MM.1S (cell line): ENCODE results near the gene RPN2.

Source experiments
- DNase-seq: peaks from one replicate; pipeline ENCODE4 v3.0.0-alpha.2; 2015
- H2AFZ ChIP-seq: fragments of 300-600 bp; sonication (generic); 2 replicates; pipeline ENCODE4 v1.6.0; 2016; ENCODE audit warnings: antibody characterized with exemption, low read length
- H3F3A ChIP-seq: fragments of 300-600 bp; sonication (generic); 2 replicates; pipeline ENCODE4 v1.6.1; 2016; ENCODE audit warnings: mild to moderate bottlenecking, antibody characterized with exemption, low read length, moderate library complexity, mixed read lengths; ENCODE audit not compliant: insufficient read depth
- H3K27ac ChIP-seq: fragments of 300-600 bp; sonication (generic); 2 replicates; pipeline ENCODE4 v1.5.1; 2016; ENCODE audit warnings: mild to moderate bottlenecking, low read length
- H3K27me3 ChIP-seq: fragments of 300-600 bp; sonication (generic); replicated peaks from 2 replicates; pipeline ENCODE4 v1.6.0; 2016; ENCODE audit warnings: low read length; ENCODE audit not compliant: insufficient read depth
- H3K36me3 ChIP-seq: fragments of 300-600 bp; sonication (generic); replicated peaks from 2 replicates; pipeline ENCODE4 v1.6.1; 2016; ENCODE audit warnings: mild to moderate bottlenecking, low read length, mixed read lengths; ENCODE audit not compliant: insufficient read depth
- H3K4me1 ChIP-seq: fragments of 300-600 bp; sonication (generic); 2 replicates; pipeline ENCODE4 v1.6.1; 2016; ENCODE audit warnings: low read length, mixed read lengths
- H3K4me2 ChIP-seq: fragments of 300-600 bp; sonication (generic); 2 replicates; pipeline ENCODE4 v1.6.0; 2016; ENCODE audit warnings: low read depth, low read length
- H3K4me3 ChIP-seq: fragments of 300-600 bp; sonication (generic); 2 replicates; pipeline ENCODE4 v1.5.1; 2016; ENCODE audit warnings: low read length, mixed read lengths
- H3K79me2 ChIP-seq: fragments of 300-600 bp; sonication (generic); 2 replicates; pipeline ENCODE4 v1.6.1; 2016; ENCODE audit warnings: mixed run types, low read length, mixed read lengths
- H3K9ac ChIP-seq: fragments of 300-600 bp; sonication (generic); 2 replicates; pipeline ENCODE4 v1.6.1; 2016; ENCODE audit warnings: low read length, mixed read lengths
- H3K9me2 ChIP-seq: fragments of 300-600 bp; sonication (generic); replicated peaks from 2 replicates; pipeline ENCODE4 v1.6.1; 2016; ENCODE audit warnings: mild to moderate bottlenecking, low read length, mixed read lengths; ENCODE audit not compliant: insufficient read depth
- H3K9me3 ChIP-seq: fragments of 300-600 bp; sonication (generic); replicated peaks from 2 replicates; pipeline ENCODE4 v1.6.1; 2016; ENCODE audit warnings: mild to moderate bottlenecking, low read length, mixed read lengths; ENCODE audit not compliant: insufficient read depth
- H4K20me1 ChIP-seq: fragments of 300-600 bp; sonication (generic); 2 replicates; pipeline ENCODE4 v1.6.1; 2016; ENCODE audit warnings: mild to moderate bottlenecking, low read length, moderate library complexity, mixed read lengths; ENCODE audit not compliant: insufficient read depth
- EZH2 ChIP-seq: fragments of 300-600 bp; sonication (generic); optimal IDR thresholded peaks from 2 replicates; pipeline ENCODE3; 2017; ENCODE audit warnings: low read depth, mild to moderate bottlenecking, antibody characterized with exemption, low read length, mixed read lengths
- EZH2phosphoT487 ChIP-seq: fragments of 300-600 bp; sonication (generic); IDR thresholded peaks from 2 replicates; pipeline ENCODE4 v1.6.1; 2018; ENCODE audit warnings: antibody characterized with exemption, low read length
- TF ChIP-seq, protein P1 (sequence below): fragments of 300-600 bp; sonication (generic); IDR thresholded peaks from 2 replicates; pipeline ENCODE4 v1.5.1; 2016; ENCODE audit warnings: antibody characterized with exemption, low read length, mixed read lengths

RPN2 gene

DNA sequence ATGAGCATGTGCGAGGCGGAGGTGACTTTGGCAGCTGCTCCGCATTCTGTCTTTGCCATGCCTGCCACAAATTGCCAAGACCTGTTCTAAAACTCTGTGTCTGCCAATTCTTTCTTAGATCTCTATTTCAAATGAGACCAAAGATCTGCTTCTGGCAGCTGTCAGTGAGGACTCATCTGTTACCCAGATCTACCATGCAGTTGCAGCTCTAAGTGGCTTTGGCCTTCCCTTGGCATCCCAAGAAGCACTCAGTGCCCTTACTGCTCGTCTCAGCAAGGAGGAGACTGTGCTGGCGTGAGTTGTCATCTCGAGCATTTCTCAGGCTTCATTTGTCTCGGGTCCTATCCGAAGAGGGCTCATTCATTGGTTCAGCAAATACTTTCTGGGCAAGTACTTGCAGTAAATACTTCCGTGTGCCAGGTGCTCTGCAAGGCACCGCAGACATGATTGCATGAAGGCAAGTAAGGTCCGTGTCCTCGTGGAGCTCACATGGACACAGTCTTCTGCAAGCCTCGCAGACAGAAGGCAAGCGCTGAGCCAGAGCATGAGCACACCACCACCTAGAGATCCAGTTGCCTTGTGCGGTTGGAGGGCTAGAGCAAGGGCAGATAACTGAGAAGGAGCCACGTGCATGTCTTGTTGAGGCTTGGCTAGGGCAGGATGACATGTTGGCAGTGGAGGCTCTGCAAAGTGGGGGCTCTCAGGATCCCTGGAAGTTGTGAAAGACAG lies 20.0 kb downstream of the RPN2 start:
- H3K79me2 ChIP-seq: peaks cover 97% of the 10 kb centered on the region
- H2AFZ ChIP-seq: no peak overlapping the region
- peaks cover 17% of the 10 kb centered on the region for H3K36me3 ChIP-seq
- DNase-seq: no peak
- H3K27me3 ChIP-seq: no peaks in the 10 kb centered on the region
- H3K4me1 ChIP-seq: no peaks in the 10 kb centered on the region
- H3K9ac ChIP-seq: no peak overlapping the region
- H3K27ac ChIP-seq: no peak overlapping the region
- TF ChIP-seq EZH2phosphoT487: no peak
- TF ChIP-seq EZH2: no peak
- TF ChIP-seq, protein P1, sequence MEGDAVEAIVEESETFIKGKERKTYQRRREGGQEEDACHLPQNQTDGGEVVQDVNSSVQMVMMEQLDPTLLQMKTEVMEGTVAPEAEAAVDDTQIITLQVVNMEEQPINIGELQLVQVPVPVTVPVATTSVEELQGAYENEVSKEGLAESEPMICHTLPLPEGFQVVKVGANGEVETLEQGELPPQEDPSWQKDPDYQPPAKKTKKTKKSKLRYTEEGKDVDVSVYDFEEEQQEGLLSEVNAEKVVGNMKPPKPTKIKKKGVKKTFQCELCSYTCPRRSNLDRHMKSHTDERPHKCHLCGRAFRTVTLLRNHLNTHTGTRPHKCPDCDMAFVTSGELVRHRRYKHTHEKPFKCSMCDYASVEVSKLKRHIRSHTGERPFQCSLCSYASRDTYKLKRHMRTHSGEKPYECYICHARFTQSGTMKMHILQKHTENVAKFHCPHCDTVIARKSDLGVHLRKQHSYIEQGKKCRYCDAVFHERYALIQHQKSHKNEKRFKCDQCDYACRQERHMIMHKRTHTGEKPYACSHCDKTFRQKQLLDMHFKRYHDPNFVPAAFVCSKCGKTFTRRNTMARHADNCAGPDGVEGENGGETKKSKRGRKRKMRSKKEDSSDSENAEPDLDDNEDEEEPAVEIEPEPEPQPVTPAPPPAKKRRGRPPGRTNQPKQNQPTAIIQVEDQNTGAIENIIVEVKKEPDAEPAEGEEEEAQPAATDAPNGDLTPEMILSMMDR: no peak
- no peak overlapping the region for H3K4me2 ChIP-seq
- H3K9me3 ChIP-seq: no peaks in the 10 kb centered on the region
- peaks cover 35% of the 10 kb centered on the region for H4K20me1 ChIP-seq
- H3F3A ChIP-seq: no peaks in the 10 kb centered on the region
- H3K4me3 ChIP-seq: no peak overlapping the region
- no peaks in the 10 kb centered on the region for H3K9me2 ChIP-seq

DNA sequence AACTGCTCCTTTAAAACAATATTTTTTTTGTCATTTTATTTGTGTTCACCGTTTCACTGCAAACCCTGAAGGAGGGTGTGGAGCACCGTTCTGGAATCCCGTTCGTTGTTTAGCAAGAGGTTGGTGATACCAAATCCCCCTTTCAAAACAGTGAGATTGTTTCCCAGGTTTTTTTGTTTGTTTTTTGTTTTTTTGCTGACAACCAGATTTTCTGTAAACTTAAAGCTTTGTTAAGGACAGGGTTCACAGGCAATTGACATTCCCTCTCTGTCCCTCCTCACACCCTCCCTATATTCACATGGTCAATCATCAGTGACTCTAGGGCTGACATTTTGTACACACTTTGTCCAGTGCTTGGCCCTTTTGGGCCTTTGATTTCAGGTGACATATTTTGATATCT lies 21.2 kb downstream of the RPN2 start:
- no peaks in the 10 kb centered on the region for H3K9me2 ChIP-seq
- H4K20me1 ChIP-seq: peaks cover 24% of the 10 kb centered on the region
- TF ChIP-seq, protein P1: no peak
- TF ChIP-seq EZH2 (no peak), EZH2phosphoT487 (no peak)
- peaks cover 97% of the 10 kb centered on the region for H3K79me2 ChIP-seq
- DNase-seq: no peak
- no peaks in the 10 kb centered on the region for H3K27me3 ChIP-seq
- no peak overlapping the region for H3K4me3 ChIP-seq
- no peak overlapping the region for H2AFZ ChIP-seq
- no peaks in the 10 kb centered on the region for H3K4me1 ChIP-seq
- H3K9ac ChIP-seq: no peak overlapping the region
- H3K27ac ChIP-seq: no peak overlapping the region
- no peaks in the 10 kb centered on the region for H3F3A ChIP-seq
- no peak overlapping the region for H3K4me2 ChIP-seq
- H3K9me3 ChIP-seq: no peaks in the 10 kb centered on the region
- H3K36me3 ChIP-seq: peaks cover 30% of the 10 kb centered on the region

DNA sequence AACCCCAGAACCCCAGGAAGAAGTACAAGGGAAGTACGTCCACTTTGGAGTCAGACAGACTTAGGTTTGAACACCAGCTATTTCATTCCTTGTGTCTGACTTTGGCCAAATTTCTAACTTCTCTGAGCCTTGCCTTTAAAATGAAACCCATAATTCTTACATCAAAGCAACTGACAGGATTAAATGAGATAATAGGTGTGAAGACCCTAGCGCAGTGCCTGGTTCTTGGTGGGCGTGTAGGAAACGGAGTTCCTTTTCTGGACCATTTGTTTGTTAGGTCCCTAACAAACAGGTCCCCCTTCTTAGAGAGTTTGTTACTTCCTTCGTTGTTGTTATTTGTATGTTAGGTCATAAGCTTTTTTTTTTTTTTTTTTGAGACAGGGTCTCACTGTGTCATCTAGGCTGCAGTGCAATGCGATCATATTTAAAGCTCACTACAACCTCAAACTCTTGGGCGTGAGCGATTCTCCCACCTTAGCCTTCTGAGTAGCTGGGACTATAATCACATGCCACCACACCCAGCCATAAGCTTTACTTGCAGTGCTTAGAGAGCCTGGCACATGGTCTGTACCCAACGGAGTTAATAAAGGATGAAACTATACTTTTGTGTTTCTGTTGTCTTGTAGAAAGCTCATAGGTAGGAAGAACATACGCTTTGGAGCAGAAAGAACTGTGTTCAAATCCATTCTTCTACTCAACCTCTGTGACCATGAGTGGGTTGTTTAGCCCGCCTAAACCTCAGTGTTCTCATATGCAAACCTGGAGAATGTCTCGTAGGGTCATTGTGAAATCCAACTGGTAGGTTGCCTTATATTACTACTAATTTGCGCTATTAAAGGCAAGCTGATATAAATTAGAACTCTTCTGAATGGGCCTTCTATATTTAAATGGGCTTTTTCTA lies 22.0 kb downstream of the RPN2 start:
- no peak overlapping the region for H2AFZ ChIP-seq
- no peak for DNase-seq
- H3K4me2 ChIP-seq: no peak overlapping the region
- H3K4me3 ChIP-seq: no peak overlapping the region
- H3K36me3 ChIP-seq: peaks cover 37% of the 10 kb centered on the region
- TF ChIP-seq, protein P1: no peak
- no peak for TF ChIP-seq EZH2phosphoT487
- peaks cover 96% of the 10 kb centered on the region for H3K79me2 ChIP-seq
- H3K27ac ChIP-seq: no peak overlapping the region
- H3K27me3 ChIP-seq: no peaks in the 10 kb centered on the region
- no peak overlapping the region for H3K9ac ChIP-seq
- no peaks in the 10 kb centered on the region for H3K9me2 ChIP-seq
- no peaks in the 10 kb centered on the region for H3F3A ChIP-seq
- no peaks in the 10 kb centered on the region for H3K9me3 ChIP-seq
- H3K4me1 ChIP-seq: no peaks in the 10 kb centered on the region
- H4K20me1 ChIP-seq: peaks cover 18% of the 10 kb centered on the region
